ENCODE data around the gene SGPL1. TPM values are rescaled to one million over a fixed set of nuclear protein-coding genes. Genes with fewer than 3 reads are reported as not detected.

The SGPL1 gene
- total and polyA plus RNA-seq, 4 donors, result 5.8 to 45.0 (median 19.1) TPM

- 92 to 97% methylated on average over 2 of the region's 2 CpGs for WGBS, 2 donors
- no peak overlapping the region for H3K4me3 ChIP-seq (ENCODE audit: low read length in 2 of 2)
- intact Hi-C loops (cut with DNase I), result no loop called here
- no peak for ATAC-seq (ENCODE audit: low FRiP score)
- no peaks in the 10 kb centered on the region for H3K9me3 ChIP-seq (ENCODE audit: control insufficient read depth, low read length)
- no peaks in the 10 kb centered on the region for H3K4me1 ChIP-seq (ENCODE audit: control insufficient read depth in 1 of 2, insufficient read depth in 2 of 2, low read length in 2 of 2)
- H3K27ac ChIP-seq (ENCODE audit: low read depth in 1 of 2, low read length in 2 of 2), result no peak overlapping the region
- no peak for DNase-seq
- H3K27me3 ChIP-seq (ENCODE audit: control insufficient read depth in 1 of 2, insufficient read depth in 2 of 2, low read length in 1 of 2), result no peaks in the 10 kb centered on the region
- peaks cover 6 to 7% of the 10 kb centered on the region in 2 donors for H3K36me3 ChIP-seq (ENCODE audit: control insufficient read depth in 1 of 2, insufficient read depth in 2 of 2, low read length in 1 of 2)
Measured at GRCh38 chr10:70843776-70844489, 28.2 kb downstream of the SGPL1 start.

GRCh38 chr10:70845256-70845655 is 29.5 kb downstream of the SGPL1 start:
- no peaks in the 10 kb centered on the region for H3K9me3 ChIP-seq (ENCODE audit: control insufficient read depth, low read length)
- no peaks in the 10 kb centered on the region for H3K27me3 ChIP-seq (ENCODE audit: control insufficient read depth in 1 of 2, insufficient read depth in 2 of 2, low read length in 1 of 2)
- H3K4me3 ChIP-seq (ENCODE audit: low read length in 2 of 2), result no peak overlapping the region
- H3K4me1 ChIP-seq (ENCODE audit: control insufficient read depth in 1 of 2, insufficient read depth in 2 of 2, low read length in 2 of 2), result no peaks in the 10 kb centered on the region
- DNase-seq (no peak), ATAC-seq (ENCODE audit: low FRiP score) (no peak)
- H3K36me3 ChIP-seq (ENCODE audit: control insufficient read depth in 1 of 2, insufficient read depth in 2 of 2, low read length in 1 of 2), result peaks cover 4 to 6% of the 10 kb centered on the region in 2 donors
- 83 to 89% methylated on average over 2 of the region's 2 CpGs for WGBS, 2 donors
- intact Hi-C loops (cut with DNase I), result no loop called here
- no peak overlapping the region for H3K27ac ChIP-seq (ENCODE audit: low read depth in 1 of 2, low read length in 2 of 2)

- ATAC-seq (ENCODE audit: low FRiP score) (no peak), DNase-seq (no peak)
- Histone ChIP-seq H3K27me3 (ENCODE audit: control insufficient read depth in 1 of 2, insufficient read depth in 2 of 2, low read length in 1 of 2) (no peaks in the 10 kb centered on the region), H3K27ac (ENCODE audit: low read depth in 1 of 2, low read length in 2 of 2) (no peak overlapping the region), H3K4me3 (ENCODE audit: low read length in 2 of 2) (no peak overlapping the region), H3K36me3 (ENCODE audit: control insufficient read depth in 1 of 2, insufficient read depth in 2 of 2, low read length in 1 of 2) (peaks cover 4 to 6% of the 10 kb centered on the region in 2 donors), H3K9me3 (ENCODE audit: control insufficient read depth, low read length) (no peaks in the 10 kb centered on the region), H3K4me1 (ENCODE audit: control insufficient read depth in 1 of 2, insufficient read depth in 2 of 2, low read length in 2 of 2) (no peaks in the 10 kb centered on the region)
- WGBS, 2 donors, result 94 to 98% methylated on average over 1 of the region's 1 CpG
- intact Hi-C loops (cut with DNase I), result no loop called here
Measured at GRCh38 chr10:70845816-70846215, 30.1 kb downstream of the SGPL1 start.

GRCh38 chr10:70846795-70847194 is 31.0 kb downstream of the SGPL1 start:
- no peaks in the 10 kb centered on the region for H3K9me3 ChIP-seq (ENCODE audit: control insufficient read depth, low read length)
- H3K4me1 ChIP-seq (ENCODE audit: control insufficient read depth in 1 of 2, insufficient read depth in 2 of 2, low read length in 2 of 2), result no peaks in the 10 kb centered on the region
- DNase-seq (no peak), ATAC-seq (ENCODE audit: low FRiP score) (no peak)
- H3K27ac ChIP-seq (ENCODE audit: low read depth in 1 of 2, low read length in 2 of 2), result no peak overlapping the region
- no peaks in the 10 kb centered on the region for H3K27me3 ChIP-seq (ENCODE audit: control insufficient read depth in 1 of 2, insufficient read depth in 2 of 2, low read length in 1 of 2)
- no peak overlapping the region for H3K4me3 ChIP-seq (ENCODE audit: low read length in 2 of 2)
- peaks cover 6% of the 10 kb centered on the region in 2 donors for H3K36me3 ChIP-seq (ENCODE audit: control insufficient read depth in 1 of 2, insufficient read depth in 2 of 2, low read length in 1 of 2)
- 87 to 91% methylated on average over 2 of the region's 2 CpGs for WGBS, 2 donors
- intact Hi-C loops (cut with DNase I), result no loop called here

GRCh38 chr10:70847659-70848360 is 32.1 kb downstream of the SGPL1 start:
- no peak for ATAC-seq (ENCODE audit: low FRiP score)
- Histone ChIP-seq H3K9me3 (ENCODE audit: control insufficient read depth, low read length) (no peaks in the 10 kb centered on the region), H3K27ac (ENCODE audit: low read depth in 1 of 2, low read length in 2 of 2) (no peak overlapping the region), H3K4me3 (ENCODE audit: low read length in 2 of 2) (no peak overlapping the region), H3K27me3 (ENCODE audit: control insufficient read depth in 1 of 2, insufficient read depth in 2 of 2, low read length in 1 of 2) (no peaks in the 10 kb centered on the region), H3K4me1 (ENCODE audit: control insufficient read depth in 1 of 2, insufficient read depth in 2 of 2, low read length in 2 of 2) (no peaks in the 10 kb centered on the region), H3K36me3 (ENCODE audit: control insufficient read depth in 1 of 2, insufficient read depth in 2 of 2, low read length in 1 of 2) (peaks cover 6% of the 10 kb centered on the region in 2 donors)
- no peak for DNase-seq
- WGBS, 2 donors, result 29 to 51% methylated on average over 1 of the region's 1 CpG
- intact Hi-C loops (cut with DNase I), result no loop called here

GRCh38 chr10:70849582-70850016 is 33.9 kb downstream of the SGPL1 start:
- DNase-seq (no peak), ATAC-seq (ENCODE audit: low FRiP score) (no peak)
- WGBS, 2 donors, result 66 to 69% methylated on average over 2 of the region's 2 CpGs
- Histone ChIP-seq H3K36me3 (ENCODE audit: control insufficient read depth in 1 of 2, insufficient read depth in 2 of 2, low read length in 1 of 2) (peaks cover 4 to 7% of the 10 kb centered on the region in 2 donors), H3K27ac (ENCODE audit: low read depth in 1 of 2, low read length in 2 of 2) (no peak overlapping the region), H3K4me3 (ENCODE audit: low read length in 2 of 2) (no peak overlapping the region), H3K27me3 (ENCODE audit: control insufficient read depth in 1 of 2, insufficient read depth in 2 of 2, low read length in 1 of 2) (no peaks in the 10 kb centered on the region), H3K4me1 (ENCODE audit: control insufficient read depth in 1 of 2, insufficient read depth in 2 of 2, low read length in 2 of 2) (no peaks in the 10 kb centered on the region), H3K9me3 (ENCODE audit: control insufficient read depth, low read length) (no peaks in the 10 kb centered on the region)
- intact Hi-C loops (cut with DNase I), result no loop called here

GRCh38 chr10:70850097-70850496 is 34.3 kb downstream of the SGPL1 start:
- H3K36me3 ChIP-seq (ENCODE audit: control insufficient read depth in 1 of 2, insufficient read depth in 2 of 2, low read length in 1 of 2), result peaks cover 4 to 8% of the 10 kb centered on the region in 2 donors

GRCh38 chr10:70851597-70852475 is 36.1 kb downstream of the SGPL1 start:
- intact Hi-C loops (cut with DNase I), result no loop called here
- Histone ChIP-seq H3K4me3 (ENCODE audit: low read length in 2 of 2) (no peak overlapping the region), H3K9me3 (ENCODE audit: control insufficient read depth, low read length) (no peaks in the 10 kb centered on the region), H3K4me1 (ENCODE audit: control insufficient read depth in 1 of 2, insufficient read depth in 2 of 2, low read length in 2 of 2) (no peaks in the 10 kb centered on the region), H3K27ac (ENCODE audit: low read depth in 1 of 2, low read length in 2 of 2) (no peak overlapping the region), H3K27me3 (ENCODE audit: control insufficient read depth in 1 of 2, insufficient read depth in 2 of 2, low read length in 1 of 2) (no peaks in the 10 kb centered on the region), H3K36me3 (ENCODE audit: control insufficient read depth in 1 of 2, insufficient read depth in 2 of 2, low read length in 1 of 2) (peaks cover 2 to 4% of the 10 kb centered on the region in 2 donors)
- DNase-seq (no peak), ATAC-seq (ENCODE audit: low FRiP score) (no peak)
- WGBS, 2 donors, result 87 to 92% methylated on average over 5 of the region's 5 CpGs

More at GRCh38 chr10:70850097-70850496, 34.3 kb downstream of the SGPL1 start:
- intact Hi-C loops (cut with DNase I), result no loop called here
- DNase-seq (peak in 1 of 2 donors; percentile 48), ATAC-seq (ENCODE audit: low FRiP score) (no peak)
- Histone ChIP-seq H3K27ac (ENCODE audit: low read depth in 1 of 2, low read length in 2 of 2) (no peak overlapping the region), H3K27me3 (ENCODE audit: control insufficient read depth in 1 of 2, insufficient read depth in 2 of 2, low read length in 1 of 2) (no peaks in the 10 kb centered on the region), H3K9me3 (ENCODE audit: control insufficient read depth, low read length) (no peaks in the 10 kb centered on the region), H3K4me1 (ENCODE audit: control insufficient read depth in 1 of 2, insufficient read depth in 2 of 2, low read length in 2 of 2) (no peaks in the 10 kb centered on the region), H3K4me3 (ENCODE audit: low read length in 2 of 2) (no peak overlapping the region)
- 22 to 28% methylated on average over 3 of the region's 3 CpGs for WGBS, 2 donors

All from aorta (tissue), 5 donors.